HepG2 (cell line): Measurements from ENCODE around the gene GJB1. TPM values are rescaled to one million over a fixed set of nuclear protein-coding genes. Genes with fewer than 3 reads are reported as not detected.

Experiments used
- ATAC-seq: fragments of 200-7000 bp; cut with Tn5 transposase; 3 replicates; pipeline ENCODE4 v1.9.1; 2020; ENCODE audit warnings: mild to moderate bottlenecking, moderate library complexity
- BruUV-seq: library from RNA; stranded (reverse); fragments of 400-500 nt; replicated peaks from 2 replicates; lab custom pipeline; 2021; lab: Mats Ljungman, UMichigan
- CTCF ChIA-PET: fragments of 300-600 bp; formaldehyde crosslinking; extraction: SDS; loops from one replicate; lab custom pipeline; 2021; ENCODE audit warnings: low total read pairs, inconsistent platforms, low intra/inter-chr PET ratio; lab: Yijun Ruan, JAX
- POLR2A ChIA-PET: fragments of 350-600 bp; sonication (Branson Sonifier 250); formaldehyde crosslinking; loops from one replicate; lab custom pipeline; 2020; ENCODE audit warnings: antibody characterized with exemption, inconsistent platforms; lab: Yijun Ruan, JAX
- DNase-seq: peaks from one replicate; pipeline ENCODE4 v3.0.0-alpha.2; 2015; ENCODE audit warnings: low spot score
- FAIRE-seq: peaks from 3 replicates; lab custom pipeline; 2011; peaks lifted over from hg19 to GRCh38; lab: Jason Lieb, UNC
- H2AFZ ChIP-seq: one replicate; pipeline ENCODE4 v1.6.1; 2011; ENCODE audit warnings: low read length, inconsistent platforms
- H3K27ac ChIP-seq: fragments of 300-600 bp; 3 replicates; pipeline ENCODE4 v1.8.0; 2011; ENCODE audit warnings: mixed run types, mild to moderate bottlenecking, mixed read lengths, low read length, inconsistent platforms; ENCODE audit not compliant: insufficient read depth; ENCODE audit errors: extremely low read length
- H3K27me3 ChIP-seq, 2 experiments: fragments of 200-600 bp in 1 of 2; 2 replicates in 1 of 2; 3 replicates in 1 of 2; pipeline versions ENCODE4 v1.6.0 to v1.8.0; 2011; ENCODE audit warnings: low read length in 2 of 2, mild to moderate bottlenecking in 2 of 2, moderate library complexity in 2 of 2, inconsistent platforms in 1 of 2; ENCODE audit not compliant: insufficient read depth in 2 of 2, control insufficient read depth in 1 of 2
- H3K36me3 ChIP-seq, 2 experiments: fragments of 200-600 bp in 1 of 2; replicated peaks in 1 of 2; 2 replicates in 1 of 2; 3 replicates in 1 of 2; pipeline versions ENCODE4 v1.5.1 to v1.8.0; 2011; ENCODE audit warnings: low read length in 2 of 2, inconsistent platforms in 1 of 2; ENCODE audit not compliant: insufficient read depth in 2 of 2, control insufficient read depth in 1 of 2
- H3K4me1 ChIP-seq: 2 replicates; pipeline ENCODE4 v1.5.1; 2012; ENCODE audit warnings: low read length, inconsistent platforms; ENCODE audit not compliant: insufficient read depth
- H3K4me2 ChIP-seq: 2 replicates; pipeline ENCODE4 v1.6.0; 2011; ENCODE audit warnings: low read depth, low read length, inconsistent platforms
- H3K4me3 ChIP-seq, 3 experiments: fragments of 200-600 bp in 1 of 3; sonication (generic), shearing (Covaris generic) in 1 of 3; replicated peaks in 1 of 3; 2 replicates each; pipeline ENCODE4 v1.5.1; 2011 to 2016; ENCODE audit warnings: low read length in 3 of 3, inconsistent platforms in 2 of 3, low read depth in 2 of 3, mild to moderate bottlenecking in 2 of 3, control low read depth in 1 of 3, mixed read lengths in 1 of 3; ENCODE audit not compliant: insufficient read depth in 1 of 3
- H3K79me2 ChIP-seq: one replicate; pipeline ENCODE4 v1.6.1; 2011; ENCODE audit warnings: low read length, inconsistent platforms; ENCODE audit not compliant: insufficient read depth
- H3K9ac ChIP-seq: 2 replicates; pipeline ENCODE4 v1.6.0; 2011; ENCODE audit warnings: mild to moderate bottlenecking, low read depth, low read length, inconsistent platforms; ENCODE audit not compliant: insufficient read depth
- H3K9me3 ChIP-seq: 2 replicates; pipeline ENCODE4 v1.5.1; 2012; ENCODE audit warnings: mild to moderate bottlenecking, low read length
- H4K20me1 ChIP-seq: 2 replicates; pipeline ENCODE4 v1.6.0; 2011; ENCODE audit warnings: inconsistent platforms, mild to moderate bottlenecking, low read length, moderate library complexity; ENCODE audit not compliant: insufficient read depth
- CEBPG ChIP-seq: IDR thresholded peaks from 2 replicates; pipeline ENCODE4 v1.6.1; 2016
- CREM ChIP-seq, 2 experiments: sonication (generic) in 1 of 2; formaldehyde crosslinking in 1 of 2; IDR thresholded peaks; 2 replicates each; pipeline versions ENCODE4 v1.4.0 to v1.6.1; 2016 to 2020; ENCODE audit warnings: antibody characterized with exemption in 1 of 2, mild to moderate bottlenecking in 1 of 2, missing genetic modification reagents in 1 of 2
- FOSL2 ChIP-seq: sonication (generic); formaldehyde crosslinking; IDR thresholded peaks from 2 replicates; pipeline ENCODE4 v1.4.0; 2020; ENCODE audit warnings: missing genetic modification reagents
- GFI1 ChIP-seq: sonication (generic); formaldehyde crosslinking; IDR thresholded peaks from 2 replicates; pipeline ENCODE4 v1.5.0; 2020; ENCODE audit warnings: missing genetic modification reagents, mild to moderate bottlenecking, borderline replicate concordance
- KDM6A ChIP-seq: IDR thresholded peaks from 2 replicates; pipeline ENCODE4 v1.6.1; 2016; ENCODE audit warnings: low read depth
- MAF1 ChIP-seq: sonication (generic); formaldehyde crosslinking; IDR thresholded peaks from 2 replicates; pipeline ENCODE4 v1.5.0; 2020; ENCODE audit warnings: missing genetic modification reagents, borderline replicate concordance
- NAIF1 ChIP-seq: sonication (generic); formaldehyde crosslinking; IDR thresholded peaks from 2 replicates; pipeline ENCODE4 v1.5.0; 2020; ENCODE audit warnings: mild to moderate bottlenecking, missing genetic modification reagents, borderline replicate concordance
- RFX5 ChIP-seq: IDR thresholded peaks from 2 replicates; pipeline ENCODE4 v1.6.1; 2011; ENCODE audit warnings: low read depth, low read length, improper control_type of control experiment
- TBP ChIP-seq: sonication (generic); formaldehyde crosslinking; IDR thresholded peaks from 2 replicates; pipeline ENCODE4 v1.5.0; 2020; ENCODE audit warnings: missing genetic modification reagents
- ZNF326 ChIP-seq: sonication (generic); formaldehyde crosslinking; IDR thresholded peaks from 2 replicates; pipeline ENCODE4 v1.4.0; 2020; ENCODE audit warnings: missing genetic modification reagents, borderline replicate concordance
- WGBS: methylation state at CpG from one replicate; pipeline ENCODE4 v1.1.6; 2017; ENCODE audit warnings: low lambda C conversion rate; 5-methylcytosine and 5-hydroxymethylcytosine counted together
- in situ Hi-C: cut with HindIII; loops from 2 replicates; pipeline ENCODE4 v1.10.0; 2017; ENCODE audit warnings: low pct_unique_long_range_greater_than_20kb; ENCODE audit not compliant: extremely low pct_ligation_motif_present
- intact Hi-C: fragments of 100-400 bp; cut with micrococcal nuclease; formaldehyde crosslinking; loops from one replicate; pipeline ENCODE4 v1.10.0; 2022; ENCODE audit not compliant: unreplicated experiment
- polyA plus RNA-seq, 8 experiments: library from polyadenylated mRNA; depleted of rRNA in 3 of 8; stranded (reverse) in 7 of 8; unstranded in 1 of 8; fragments of >200 nt; fragmentation: Illumina TruSeq in 4 of 8; extraction: Trizol in 4 of 8; gene quantifications; 2 replicates each; pipeline versions ENCODE4 v1.2.1 to v1.2.3, GENCODE V29; 2011 to 2016; ENCODE audit warnings: low read depth in 4 of 8, missing spikeins in 1 of 8, mixed read lengths in 1 of 8; ENCODE audit not compliant: insufficient read depth in 1 of 8
- total RNA-seq, 5 experiments: library from RNA; depleted of rRNA; stranded (reverse); fragments of >200 nt; fragmentation: Illumina TruSeq; extraction: Trizol; gene quantifications; 2 replicates each; pipeline ENCODE4 v1.2.3, GENCODE V29; 2016; ENCODE audit warnings: low read depth in 1 of 5
- TF ChIP-seq, protein P1 (sequence below): sonication (generic); formaldehyde crosslinking; IDR thresholded peaks from 2 replicates; pipeline ENCODE4 v1.4.0; 2020; ENCODE audit warnings: missing genetic modification reagents
- TF ChIP-seq, protein P2 (sequence below): sonication (generic); formaldehyde crosslinking; conservative IDR thresholded peaks from 2 replicates; pipeline ENCODE4 v1.4.0; 2020; ENCODE audit warnings: mild to moderate bottlenecking, missing genetic modification reagents, moderate library complexity
- TF ChIP-seq, protein P3 (sequence below): sonication (generic); formaldehyde crosslinking; IDR thresholded peaks from 2 replicates; pipeline ENCODE4 v1.4.0; 2020; ENCODE audit warnings: mild to moderate bottlenecking, missing genetic modification reagents
- TF ChIP-seq, protein P4 (sequence below): sonication (generic); formaldehyde crosslinking; IDR thresholded peaks from 2 replicates; pipeline ENCODE4 v1.5.1; 2020; ENCODE audit warnings: mild to moderate bottlenecking, missing genetic modification reagents, borderline replicate concordance

Gene GJB1
- total and polyA plus RNA-seq, 2 of the 13 experiments (the other 11 are each of a cell fraction or from before 2014, with no cell fraction given): 111 to 161 TPM

- TF ChIP-seq, protein P1, sequence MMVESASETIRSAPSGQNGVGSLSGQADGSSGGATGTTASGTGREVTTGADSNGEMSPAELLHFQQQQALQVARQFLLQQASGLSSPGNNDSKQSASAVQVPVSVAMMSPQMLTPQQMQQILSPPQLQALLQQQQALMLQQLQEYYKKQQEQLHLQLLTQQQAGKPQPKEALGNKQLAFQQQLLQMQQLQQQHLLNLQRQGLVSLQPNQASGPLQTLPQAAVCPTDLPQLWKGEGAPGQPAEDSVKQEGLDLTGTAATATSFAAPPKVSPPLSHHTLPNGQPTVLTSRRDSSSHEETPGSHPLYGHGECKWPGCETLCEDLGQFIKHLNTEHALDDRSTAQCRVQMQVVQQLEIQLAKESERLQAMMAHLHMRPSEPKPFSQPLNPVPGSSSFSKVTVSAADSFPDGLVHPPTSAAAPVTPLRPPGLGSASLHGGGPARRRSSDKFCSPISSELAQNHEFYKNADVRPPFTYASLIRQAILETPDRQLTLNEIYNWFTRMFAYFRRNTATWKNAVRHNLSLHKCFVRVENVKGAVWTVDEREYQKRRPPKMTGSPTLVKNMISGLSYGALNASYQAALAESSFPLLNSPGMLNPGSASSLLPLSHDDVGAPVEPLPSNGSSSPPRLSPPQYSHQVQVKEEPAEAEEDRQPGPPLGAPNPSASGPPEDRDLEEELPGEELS (CRISPR knock-in tag): 0 out of 2 replicates have a peak, but pooled peaks have one; percentile 45
- no peak for TF ChIP-seq RFX5
- TF ChIP-seq CEBPG: peak; percentile 58; the same call in 1 of the 2 replicates
- TF ChIP-seq KDM6A (CRISPR knock-in tag): peak; percentile 92
- TF ChIP-seq, protein P2, sequence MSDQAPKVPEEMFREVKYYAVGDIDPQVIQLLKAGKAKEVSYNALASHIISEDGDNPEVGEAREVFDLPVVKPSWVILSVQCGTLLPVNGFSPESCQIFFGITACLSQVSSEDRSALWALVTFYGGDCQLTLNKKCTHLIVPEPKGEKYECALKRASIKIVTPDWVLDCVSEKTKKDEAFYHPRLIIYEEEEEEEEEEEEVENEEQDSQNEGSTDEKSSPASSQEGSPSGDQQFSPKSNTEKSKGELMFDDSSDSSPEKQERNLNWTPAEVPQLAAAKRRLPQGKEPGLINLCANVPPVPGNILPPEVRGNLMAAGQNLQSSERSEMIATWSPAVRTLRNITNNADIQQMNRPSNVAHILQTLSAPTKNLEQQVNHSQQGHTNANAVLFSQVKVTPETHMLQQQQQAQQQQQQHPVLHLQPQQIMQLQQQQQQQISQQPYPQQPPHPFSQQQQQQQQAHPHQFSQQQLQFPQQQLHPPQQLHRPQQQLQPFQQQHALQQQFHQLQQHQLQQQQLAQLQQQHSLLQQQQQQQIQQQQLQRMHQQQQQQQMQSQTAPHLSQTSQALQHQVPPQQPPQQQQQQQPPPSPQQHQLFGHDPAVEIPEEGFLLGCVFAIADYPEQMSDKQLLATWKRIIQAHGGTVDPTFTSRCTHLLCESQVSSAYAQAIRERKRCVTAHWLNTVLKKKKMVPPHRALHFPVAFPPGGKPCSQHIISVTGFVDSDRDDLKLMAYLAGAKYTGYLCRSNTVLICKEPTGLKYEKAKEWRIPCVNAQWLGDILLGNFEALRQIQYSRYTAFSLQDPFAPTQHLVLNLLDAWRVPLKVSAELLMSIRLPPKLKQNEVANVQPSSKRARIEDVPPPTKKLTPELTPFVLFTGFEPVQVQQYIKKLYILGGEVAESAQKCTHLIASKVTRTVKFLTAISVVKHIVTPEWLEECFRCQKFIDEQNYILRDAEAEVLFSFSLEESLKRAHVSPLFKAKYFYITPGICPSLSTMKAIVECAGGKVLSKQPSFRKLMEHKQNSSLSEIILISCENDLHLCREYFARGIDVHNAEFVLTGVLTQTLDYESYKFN (CRISPR knock-in tag): peak; percentile 98
- TF ChIP-seq CREM (IDR thresholded peaks at IDR 0.05): peak; percentile 88
- no peak for TF ChIP-seq CREM (CRISPR knock-in tag; IDR thresholded peaks at IDR 0.05)
- TF ChIP-seq FOSL2 (CRISPR knock-in tag): peak; percentile 96
- TF ChIP-seq, all 625 proteins: peak for 98
These were observed 5.1 kb downstream of the GJB1 start (continued) for GRCh38 chrX:71228063-71228642.

GRCh38 chrX:71235482-71235881, 12.5 kb downstream of the GJB1 start:
- in situ Hi-C loops: no loop called here
- CTCF ChIA-PET: no interaction called here
- TF ChIP-seq ZNF326 (CRISPR knock-in tag) (no peak), TBP (CRISPR knock-in tag) (no peak), NAIF1 (CRISPR knock-in tag) (no peak), MAF1 (no peak), GFI1 (CRISPR knock-in tag) (no peak)
- TF ChIP-seq, protein P3, sequence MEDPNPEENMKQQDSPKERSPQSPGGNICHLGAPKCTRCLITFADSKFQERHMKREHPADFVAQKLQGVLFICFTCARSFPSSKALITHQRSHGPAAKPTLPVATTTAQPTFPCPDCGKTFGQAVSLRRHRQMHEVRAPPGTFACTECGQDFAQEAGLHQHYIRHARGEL (CRISPR knock-in tag): no peak
- TF ChIP-seq, protein P4, sequence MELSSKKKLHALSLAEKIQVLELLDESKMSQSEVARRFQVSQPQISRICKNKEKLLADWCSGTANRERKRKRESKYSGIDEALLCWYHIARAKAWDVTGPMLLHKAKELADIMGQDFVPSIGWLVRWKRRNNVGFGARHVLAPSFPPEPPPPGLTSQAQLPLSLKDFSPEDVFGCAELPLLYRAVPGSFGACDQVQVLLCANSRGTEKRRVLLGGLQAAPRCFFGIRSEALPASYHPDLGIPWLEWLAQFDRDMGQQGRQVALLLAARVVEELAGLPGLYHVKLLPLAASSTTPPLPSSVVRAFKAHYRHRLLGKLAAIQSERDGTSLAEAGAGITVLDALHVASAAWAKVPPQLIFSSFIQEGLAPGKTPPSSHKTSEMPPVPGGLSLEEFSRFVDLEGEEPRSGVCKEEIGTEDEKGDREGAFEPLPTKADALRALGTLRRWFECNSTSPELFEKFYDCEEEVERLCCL: no peak

More at GRCh38 chrX:71235482-71235881, 12.5 kb downstream of the GJB1 start:
- no peak for FAIRE-seq
- no peak overlapping the region for H2AFZ ChIP-seq
- no peak overlapping the region for H3K4me3 ChIP-seq
- H4K20me1 ChIP-seq: no peaks in the 10 kb centered on the region
- H3K79me2 ChIP-seq: no peaks in the 10 kb centered on the region
- DNase-seq: no peak
- H3K4me2 ChIP-seq: no peak overlapping the region
- H3K27ac ChIP-seq: no peak overlapping the region
- no peaks in the 10 kb centered on the region; a peak in 2 of 5 replicates for H3K36me3 ChIP-seq
- no TSS peak for BruUV-seq
- H3K27me3 ChIP-seq: no peaks in the 10 kb centered on the region
- 78% methylated on average over 3 of the region's 3 CpGs for WGBS
- no peak overlapping the region for H3K9ac ChIP-seq
- H3K4me1 ChIP-seq: peaks cover 30% of the 10 kb centered on the region
- intact Hi-C loops: no loop called here
- ATAC-seq: no peak
- POLR2A ChIA-PET: interaction anchor here (1.0 kb wide), 1 partner anchor 9 kb away, joined by 5 read pairs; no protein-coding TSS in a partner anchor
- no peaks in the 10 kb centered on the region for H3K9me3 ChIP-seq
